Measurements from ENCODE around the gene ITIH1. TPM values are rescaled to one million over a fixed set of nuclear protein-coding genes. Genes with fewer than 3 reads are reported as not detected.
A peak's percentile ranks its signal among the peaks of the same experiment; 100 is the strongest.

Gene ITIH1
- total RNA-seq, 3 donors from 2014 or later (not counting 1 experiment from before 2014, with no cell fraction given) = 0.56 TPM; not detected in 2

- H3K4me3 Mint-ChIP-seq = no peak overlapping the region
These were observed 21.1 kb downstream of the ITIH1 start for GRCh38 chr3:52798376-52798977.

GRCh38 chr3:52798978-52799476 is 21.6 kb downstream of the ITIH1 start:
- DNase-seq = peak in 1 of 2 donors; percentile 41
- intact Hi-C loops (cut with micrococcal nuclease) = no loop called here
- peaks cover 0 to 4% of the 10 kb centered on the region in 2 donors for H3K4me1 Mint-ChIP-seq

More at GRCh38 chr3:52798376-52798977, 21.1 kb downstream of the ITIH1 start:
- Mint-ChIP-seq H3K27me3 (ENCODE audit: low read depth in 2 of 2) (no peaks in the 10 kb centered on the region), H3K9me3 (no peaks in the 10 kb centered on the region), H3K27ac (no peak overlapping the region), H3K4me1 (peaks cover 0 to 4% of the 10 kb centered on the region in 2 donors), H3K36me3 (no peaks in the 10 kb centered on the region)
- no peak for DNase-seq
- Histone ChIP-seq H3K9me3 (ENCODE audit: control insufficient read depth, insufficient read depth, low read length) (no peaks in the 10 kb centered on the region), H3K36me3 (ENCODE audit: control insufficient read depth, insufficient read depth, low read length) (no peaks in the 10 kb centered on the region), H3K4me1 (ENCODE audit: control insufficient read depth, insufficient read depth, low read length) (no peaks in the 10 kb centered on the region), H3K27ac (ENCODE audit: low read length) (no peak overlapping the region), H3K4me3 (ENCODE audit: low read length) (no peak overlapping the region), H3K27me3 (ENCODE audit: control insufficient read depth, insufficient read depth, low read length) (no peaks in the 10 kb centered on the region)
- no peak for ATAC-seq
- 88% methylated on average over 10 of the region's 10 CpGs for WGBS (ENCODE audit: insufficient coverage)
- no peak for TF ChIP-seq CTCF (IDR thresholded peaks at IDR 0.05)
- intact Hi-C loops (cut with micrococcal nuclease) = no loop called here

GRCh38 chr3:52800079-52800478 is 22.7 kb downstream of the ITIH1 start:
- no peak overlapping the region for H3K4me3 ChIP-seq (ENCODE audit: low read length)
- no peaks in the 10 kb centered on the region for H3K36me3 ChIP-seq (ENCODE audit: control insufficient read depth, insufficient read depth, low read length)
- TF ChIP-seq CTCF (IDR thresholded peaks at IDR 0.05) = no peak
- intact Hi-C loops (cut with micrococcal nuclease) = no loop called here
- 97% methylated on average over 6 of the region's 7 CpGs for whole genome bisulfite sequencing (ENCODE audit: insufficient coverage)
- ATAC-seq = no peak
- Mint-ChIP-seq H3K4me3 (no peak overlapping the region), H3K36me3 (no peaks in the 10 kb centered on the region), H3K4me1 (peaks cover 0 to 4% of the 10 kb centered on the region in 2 donors), H3K9me3 (no peaks in the 10 kb centered on the region), H3K27ac (no peak overlapping the region), H3K27me3 (ENCODE audit: low read depth in 2 of 2) (no peaks in the 10 kb centered on the region)
- no peaks in the 10 kb centered on the region for H3K9me3 ChIP-seq (ENCODE audit: control insufficient read depth, insufficient read depth, low read length)
- DNase-seq = no peak
- H3K27me3 ChIP-seq (ENCODE audit: control insufficient read depth, insufficient read depth, low read length) = no peaks in the 10 kb centered on the region
- H3K27ac ChIP-seq (ENCODE audit: low read length) = no peak overlapping the region
- H3K4me1 ChIP-seq (ENCODE audit: control insufficient read depth, insufficient read depth, low read length) = no peaks in the 10 kb centered on the region

More at GRCh38 chr3:52798978-52799476, 21.6 kb downstream of the ITIH1 start:
- H3K4me3 ChIP-seq (ENCODE audit: low read length) = no peak overlapping the region
- H3K27me3 ChIP-seq (ENCODE audit: control insufficient read depth, insufficient read depth, low read length) = no peaks in the 10 kb centered on the region
- TF ChIP-seq CTCF (IDR thresholded peaks at IDR 0.05) = peak; percentile 38
- H3K27me3 Mint-ChIP-seq (ENCODE audit: low read depth in 2 of 2) = no peaks in the 10 kb centered on the region
- no peak overlapping the region for H3K27ac Mint-ChIP-seq
- no peaks in the 10 kb centered on the region for H3K36me3 Mint-ChIP-seq
- no peak for ATAC-seq
- WGBS (ENCODE audit: insufficient coverage) = 72% methylated on average over 14 of the region's 14 CpGs
- H3K4me1 ChIP-seq (ENCODE audit: control insufficient read depth, insufficient read depth, low read length) = no peaks in the 10 kb centered on the region
- H3K9me3 Mint-ChIP-seq = no peaks in the 10 kb centered on the region
- no peaks in the 10 kb centered on the region for H3K9me3 ChIP-seq (ENCODE audit: control insufficient read depth, insufficient read depth, low read length)
- no peak overlapping the region for H3K27ac ChIP-seq (ENCODE audit: low read length)
- no peak overlapping the region for H3K4me3 Mint-ChIP-seq
- no peaks in the 10 kb centered on the region for H3K36me3 ChIP-seq (ENCODE audit: control insufficient read depth, insufficient read depth, low read length)

- intact Hi-C loops (cut with micrococcal nuclease) = no loop called here
- H3K27me3 ChIP-seq (ENCODE audit: control insufficient read depth, insufficient read depth, low read length) = no peaks in the 10 kb centered on the region
- DNase-seq = no peak
- TF ChIP-seq CTCF (IDR thresholded peaks at IDR 0.05) = no peak
- Mint-ChIP-seq H3K36me3 (no peaks in the 10 kb centered on the region), H3K27ac (no peak overlapping the region), H3K4me1 (peaks cover 0 to 3% of the 10 kb centered on the region in 2 donors), H3K4me3 (no peak overlapping the region), H3K27me3 (ENCODE audit: low read depth in 2 of 2) (no peaks in the 10 kb centered on the region), H3K9me3 (no peaks in the 10 kb centered on the region)
- H3K9me3 ChIP-seq (ENCODE audit: control insufficient read depth, insufficient read depth, low read length) = no peaks in the 10 kb centered on the region
- H3K36me3 ChIP-seq (ENCODE audit: control insufficient read depth, insufficient read depth, low read length) = no peaks in the 10 kb centered on the region
- H3K4me3 ChIP-seq (ENCODE audit: low read length) = no peak overlapping the region
- no peak for ATAC-seq
- no peak overlapping the region for H3K27ac ChIP-seq (ENCODE audit: low read length)
- 82% methylated on average over 5 of the region's 5 CpGs for WGBS (ENCODE audit: insufficient coverage)
- peaks cover 2% of the 10 kb centered on the region for H3K4me1 ChIP-seq (ENCODE audit: control insufficient read depth, insufficient read depth, low read length)
These were observed 24.4 kb downstream of the ITIH1 start for GRCh38 chr3:52801839-52802238.
